ENCODE results near the gene MLPH.

MLPH gene

GRCh38 chr2:237571551-237571950 lies 84.5 kb downstream of the MLPH start:
- DNase-seq = no peak

- peak; percentile 81 for DNase-seq
These were observed 85.1 kb downstream of the MLPH start for GRCh38 chr2:237572021-237572741.

DNA sequence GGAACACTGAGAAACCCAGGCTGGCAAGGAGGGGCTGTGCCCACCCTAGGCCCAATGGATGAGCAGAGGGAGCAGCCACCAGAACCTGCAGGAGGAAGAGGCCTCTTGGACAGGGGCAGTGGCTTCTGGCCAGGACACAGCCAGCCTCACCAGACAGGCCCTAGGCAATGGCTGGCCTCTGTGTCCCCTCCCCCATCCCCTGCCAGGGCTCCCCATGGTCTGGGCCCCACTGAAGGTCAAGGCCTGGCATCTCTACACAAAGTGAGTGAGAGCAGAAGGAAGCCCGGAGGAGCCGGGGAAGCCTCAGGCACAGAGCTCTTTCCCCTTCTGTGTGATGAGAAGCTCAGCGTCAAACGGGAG lies 85.7 kb downstream of the MLPH start:
- DNase-seq = no peak

- DNase-seq = no peak
These were observed 86.8 kb downstream of the MLPH start for GRCh38 chr2:237573721-237574415.

DNA sequence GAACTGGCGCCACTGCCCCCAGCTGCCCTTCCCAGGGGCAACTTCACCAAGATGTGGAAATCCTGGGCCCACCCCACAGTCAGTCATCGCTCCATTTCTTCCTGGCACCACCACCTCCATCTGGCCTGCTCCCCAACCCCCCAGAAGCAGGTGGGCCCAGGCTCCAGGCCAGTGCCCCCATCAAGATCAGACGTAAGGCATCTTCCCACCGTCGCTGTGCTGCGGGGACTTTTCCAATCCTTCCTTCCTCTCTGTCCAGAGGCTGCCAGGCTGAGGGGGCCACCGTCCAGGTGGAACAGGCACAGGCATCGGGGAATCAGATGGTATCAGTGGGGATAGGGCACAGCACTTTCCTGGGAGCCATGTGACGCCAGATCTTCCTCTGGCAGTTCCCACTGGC lies 87.4 kb downstream of the MLPH start:
- no peak for DNase-seq

DNA sequence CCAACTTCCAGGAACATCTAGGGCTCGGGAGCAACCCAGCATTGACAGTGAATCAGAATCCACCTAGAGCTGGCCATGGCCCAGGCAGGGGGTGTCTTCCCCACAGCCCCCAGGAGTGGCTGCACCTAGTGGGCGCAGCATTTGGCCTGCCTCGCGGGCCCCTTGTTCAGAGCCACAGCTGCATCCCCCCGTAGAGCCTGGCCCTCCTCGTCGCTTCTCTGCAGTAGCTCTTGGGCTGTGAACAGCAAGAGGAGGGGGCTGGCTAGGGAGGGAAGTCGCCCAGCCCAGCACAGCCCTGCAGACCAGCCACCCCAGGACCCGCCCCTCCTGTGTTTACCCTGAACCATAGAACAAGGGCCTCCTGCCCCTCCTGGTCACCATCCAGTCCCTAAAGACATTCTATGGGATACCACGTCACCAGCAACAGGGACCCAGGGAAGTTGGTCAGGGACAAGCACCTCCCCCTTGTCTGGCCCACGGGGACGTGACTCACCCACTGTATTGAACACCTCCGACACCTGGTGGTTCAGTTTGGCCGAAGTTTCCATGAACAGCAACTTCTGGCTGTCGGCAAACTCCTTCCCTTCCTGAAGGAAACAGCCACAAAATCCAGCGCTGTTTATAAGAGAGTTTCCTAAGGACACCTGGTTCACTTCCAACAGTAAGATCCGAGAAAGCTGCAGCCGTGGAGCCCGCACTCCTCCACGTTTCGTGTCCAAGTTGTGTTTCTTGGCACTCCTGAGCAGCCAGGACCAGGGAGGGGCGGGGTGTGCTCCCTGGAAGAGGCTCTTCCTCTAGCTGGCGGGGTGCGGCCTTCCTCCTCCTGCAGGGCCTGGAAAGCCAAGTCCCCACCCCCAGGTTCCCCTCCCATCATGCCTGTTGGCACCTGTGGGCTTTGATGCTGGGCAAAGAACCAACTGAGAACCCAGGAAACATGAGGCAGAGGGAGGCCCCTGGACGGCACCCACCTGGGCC lies 88.1 kb downstream of the MLPH start:
- DNase-seq = no peak

- no peak for DNase-seq
These were observed 89.1 kb downstream of the MLPH start for GRCh38 chr2:237575869-237576862.

GRCh38 chr2:237576974-237577373 lies 89.9 kb downstream of the MLPH start:
- no peak for DNase-seq

- DNase-seq = no peak
These were observed 90.4 kb downstream of the MLPH start for GRCh38 chr2:237577458-237577857.

DNA sequence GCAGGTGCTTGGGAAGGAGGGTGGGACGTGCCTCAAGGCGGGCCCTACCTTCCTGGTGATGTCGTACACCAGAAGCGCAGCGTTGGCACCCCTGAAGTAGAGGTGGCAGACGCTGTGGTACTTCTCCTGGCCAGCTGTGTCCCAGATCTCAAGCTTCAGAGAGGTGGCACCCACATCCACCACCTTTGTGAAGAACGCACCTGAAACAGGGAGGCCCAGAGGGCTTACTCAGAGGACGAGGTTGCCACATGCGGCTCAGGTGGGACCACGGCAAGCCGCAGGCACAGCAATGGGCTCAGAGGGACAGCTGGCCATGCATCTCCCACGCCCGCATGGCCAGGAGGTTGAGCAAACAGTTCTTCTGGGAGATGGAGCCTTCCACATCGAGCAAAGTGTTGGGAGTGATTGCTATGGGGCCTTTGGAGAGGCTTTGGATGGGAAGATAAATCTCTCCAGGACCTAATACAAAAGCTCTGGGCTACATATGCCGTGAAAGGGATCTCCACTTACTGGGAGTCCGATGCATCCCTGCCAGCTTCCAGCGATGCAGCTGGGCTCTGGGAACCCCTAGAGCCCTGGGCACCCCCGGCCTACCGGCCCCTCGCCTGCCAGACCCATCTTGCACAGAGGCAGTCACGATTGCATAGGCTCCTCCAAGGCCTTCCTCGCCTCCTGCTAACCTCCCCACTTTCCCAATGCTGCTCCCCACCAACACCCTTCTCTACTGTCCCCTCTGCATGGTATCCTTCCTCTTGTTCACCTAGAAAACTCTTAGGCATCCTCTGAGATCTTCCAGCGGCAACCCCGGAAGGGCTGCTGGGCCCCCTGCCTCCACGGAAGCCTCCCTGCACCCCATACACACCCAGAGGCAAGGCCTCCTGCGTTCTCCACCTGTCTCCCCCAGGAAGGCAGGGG lies 91.2 kb downstream of the MLPH start:
- no peak for DNase-seq

DNA sequence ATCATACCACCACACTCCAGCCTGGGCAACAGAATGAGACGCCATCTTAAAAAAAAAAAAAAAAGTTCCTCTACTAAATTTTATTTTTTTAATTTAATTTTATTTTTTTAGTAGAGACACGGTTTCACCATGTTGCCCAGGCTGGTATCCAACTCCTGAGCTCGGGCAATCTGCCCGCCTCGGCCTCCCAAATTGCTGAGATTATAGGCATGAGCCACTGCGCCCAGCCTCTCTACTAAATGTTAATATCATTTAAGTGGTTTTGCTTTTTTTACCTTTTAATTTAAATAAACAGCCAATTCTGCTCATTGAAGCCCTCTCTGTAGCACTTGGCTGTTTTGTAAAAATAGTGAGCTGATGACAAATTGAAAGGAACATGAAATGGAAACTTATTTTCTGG lies 94.3 kb downstream of the MLPH start:
- DNase-seq = no peak

DNA sequence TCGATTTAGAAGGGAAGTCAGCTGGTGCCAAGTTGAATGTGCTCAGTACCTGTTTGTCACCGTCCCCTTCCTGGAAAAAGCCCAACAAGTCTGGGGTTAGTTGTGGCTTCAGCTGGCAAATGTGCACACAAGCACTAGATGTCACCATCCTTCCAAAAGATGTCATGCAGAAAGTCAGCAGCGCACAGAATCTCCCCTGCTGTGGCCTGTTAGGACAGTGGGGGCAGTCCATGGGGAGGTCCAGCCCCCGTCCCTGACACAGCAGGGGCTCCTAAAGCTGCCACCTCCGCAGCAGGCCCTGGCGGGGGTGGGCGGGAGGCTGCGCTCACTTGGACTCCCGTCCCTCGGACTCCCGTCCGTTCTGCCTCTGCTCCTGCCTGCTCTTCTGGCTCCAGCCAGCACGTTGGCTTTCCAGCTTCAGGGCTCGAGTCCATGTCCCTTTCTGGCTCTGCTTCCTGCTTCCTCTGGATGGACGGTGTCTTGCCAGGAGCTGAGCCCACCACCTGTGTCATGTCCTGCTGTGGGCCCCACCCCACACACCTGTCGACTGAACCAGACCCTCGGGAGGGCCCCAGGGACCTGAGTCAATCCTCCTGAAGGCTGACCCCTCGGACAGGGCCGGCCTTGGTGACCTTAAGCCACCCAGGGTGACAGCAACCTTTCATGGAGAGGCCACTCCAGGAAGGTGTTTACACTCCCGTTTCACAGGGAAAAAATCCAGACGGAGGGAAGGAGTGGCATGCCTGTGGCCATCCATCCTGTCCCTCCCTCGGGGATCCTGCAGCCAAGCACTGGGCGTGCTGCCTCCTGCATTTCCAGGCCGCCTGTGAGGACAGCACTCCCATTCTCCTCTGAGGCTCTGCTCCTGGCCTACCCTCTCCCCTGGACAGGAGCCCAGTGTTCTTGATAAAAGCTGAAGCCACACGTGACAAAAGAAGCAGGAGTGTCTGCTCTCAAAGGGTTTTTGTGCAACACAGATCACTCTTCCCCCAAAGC lies 95.0 kb downstream of the MLPH start:
- DNase-seq = peak; percentile 30

DNA sequence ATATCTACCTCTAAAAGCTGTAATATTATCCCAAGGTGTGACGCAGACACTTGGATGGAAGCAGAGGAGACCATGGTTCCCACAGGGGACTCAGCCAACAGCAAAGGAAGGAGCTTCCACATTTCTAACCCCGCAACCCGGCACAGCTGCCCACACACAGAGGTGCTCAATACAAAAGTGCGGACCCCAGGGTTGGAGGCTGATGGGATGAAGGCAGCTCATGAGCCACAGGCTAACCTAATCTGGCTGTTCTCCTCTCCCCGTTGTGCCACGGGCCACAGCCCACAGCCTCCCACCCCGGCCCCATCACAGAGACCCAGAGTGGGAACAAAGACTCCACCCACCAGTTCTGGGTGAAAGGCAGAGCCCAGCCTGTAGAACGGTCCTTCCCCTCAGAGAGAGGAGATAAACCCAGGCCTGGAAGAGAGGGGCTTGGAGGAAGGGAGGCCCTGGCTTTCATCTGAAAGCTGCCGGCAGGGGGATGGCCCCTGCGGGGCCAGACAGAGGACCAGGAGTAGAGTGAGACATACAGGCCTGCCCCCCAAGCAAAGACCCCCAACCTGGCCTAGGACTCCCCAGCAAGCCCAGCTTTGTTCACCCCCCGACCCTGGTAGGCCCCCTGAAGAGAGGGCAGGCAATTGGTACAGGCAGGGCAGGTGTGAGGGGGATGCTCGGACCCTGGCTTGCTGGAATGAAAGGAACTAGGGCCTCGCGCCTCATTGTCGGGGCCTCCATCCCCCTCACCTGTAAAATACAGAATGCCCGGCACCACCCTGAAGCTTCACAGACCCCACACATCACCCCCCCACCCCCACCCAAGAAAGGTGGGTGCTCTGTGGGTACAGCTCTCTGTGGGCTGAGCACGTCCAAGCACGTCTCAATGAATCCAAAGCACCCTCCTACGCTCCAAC lies 96.6 kb downstream of the MLPH start:
- no peak for DNase-seq

GRCh38 chr2:237585590-237586221 lies 98.7 kb downstream of the MLPH start:
- no peak for DNase-seq

- DNase-seq = no peak
These were observed 101.1 kb downstream of the MLPH start for GRCh38 chr2:237588044-237588696.

GRCh38 chr2:237590272-237591140 lies 103.5 kb downstream of the MLPH start, which contains the start of gene RAB17:
RAB17 (minus strand) TSS chr2:237590734; CDS start chr2:237586154, 4,580 bp downstream.
- no peak for DNase-seq

Measured in activated CD4-positive, alpha-beta T cell treated with anti-CD3 and anti-CD28 coated beads for 1 hour (primary cell).